Glutamatergic neuron (in vitro differentiated cells): Measurements from ENCODE around the gene C10orf53. TPM values are rescaled to one million over a fixed set of nuclear protein-coding genes. Genes with fewer than 3 reads are reported as not detected.
A peak's percentile ranks its signal among the peaks of the same experiment; 100 is the strongest.

ENCODE experiments used
- DNase-seq: peaks from one replicate; pipeline ENCODE4 v3.0.0; 2022
- H3K27ac Mint-ChIP-seq: one replicate; pipeline ENCODE4 v1.8.0; 2020; ENCODE audit warnings: mild to moderate bottlenecking, mixed read lengths, inconsistent platforms; ENCODE audit not compliant: unreplicated experiment
- H3K27me3 Mint-ChIP-seq: one replicate; pipeline ENCODE4 v1.8.0; 2020; ENCODE audit warnings: mild to moderate bottlenecking, moderate library complexity, mixed read lengths, inconsistent platforms; ENCODE audit not compliant: unreplicated experiment
- H3K36me3 Mint-ChIP-seq: one replicate; pipeline ENCODE4 v1.8.0; 2020; ENCODE audit warnings: mild to moderate bottlenecking, mixed read lengths, inconsistent platforms; ENCODE audit not compliant: unreplicated experiment
- H3K4me1 Mint-ChIP-seq: one replicate; pipeline ENCODE4 v1.8.0; 2020; ENCODE audit warnings: mild to moderate bottlenecking, low read depth, mixed read lengths, inconsistent platforms; ENCODE audit not compliant: unreplicated experiment
- H3K4me3 Mint-ChIP-seq: one replicate; pipeline ENCODE4 v1.8.0; 2020; ENCODE audit warnings: mild to moderate bottlenecking, mixed read lengths, inconsistent platforms; ENCODE audit not compliant: unreplicated experiment
- H3K9me3 Mint-ChIP-seq: one replicate; pipeline ENCODE4 v1.8.0; 2020; ENCODE audit warnings: mild to moderate bottlenecking, moderate library complexity, mixed read lengths, inconsistent platforms; ENCODE audit not compliant: unreplicated experiment
- total RNA-seq: library from RNA; stranded (reverse); fragmentation: NEBNext Ultra II Directional; extraction: Animal tissue kit (Norgen Biotek cat#: 25700); gene quantifications from one replicate; pipeline ENCODE4 v1.2.1, GENCODE V29; 2021; ENCODE audit not compliant: unreplicated experiment
- TF ChIP-seq, protein P1 (sequence below): fragments of 200-600 bp; sonication (generic); IDR thresholded peaks from one replicate; pipeline ENCODE4 v1.5.0; 2021; ENCODE audit not compliant: partially characterized antibody, unreplicated experiment

C10orf53 gene
- total RNA-seq, 1 donor from 2014 or later: 0.25 TPM

DNA sequence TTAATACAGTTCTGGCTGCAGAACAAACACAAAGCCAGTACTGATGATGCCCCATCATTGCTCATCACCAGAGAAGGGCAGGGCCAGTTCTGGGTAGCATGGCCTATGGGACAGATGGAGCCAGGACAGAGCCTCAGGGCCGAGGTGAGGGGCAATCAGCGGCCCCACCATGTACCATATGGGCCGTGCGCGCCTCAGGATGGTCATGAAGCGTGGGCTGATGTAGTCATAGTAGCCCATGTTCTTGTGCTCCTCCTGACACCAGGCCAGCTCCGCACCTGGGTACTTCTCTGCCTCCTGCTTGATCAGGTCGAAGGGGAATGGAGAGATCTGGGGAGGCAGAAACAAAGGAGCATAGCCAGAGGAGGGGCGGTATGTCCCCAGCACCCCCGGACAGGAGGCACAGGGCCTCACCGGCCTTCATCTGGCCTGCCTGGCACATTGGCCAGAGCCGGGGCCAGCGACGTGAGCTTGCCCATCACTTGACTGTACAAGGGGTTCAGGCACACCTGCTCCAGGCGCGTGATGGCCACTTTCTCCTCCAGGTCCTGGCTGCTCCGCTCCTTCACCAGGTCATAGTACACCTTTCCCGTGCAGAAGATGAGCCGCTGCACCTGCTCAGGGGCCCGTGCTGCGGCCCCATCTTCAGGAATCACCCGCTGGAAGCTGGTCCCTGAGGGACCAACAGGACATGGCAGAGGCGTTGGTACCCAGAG, 56.6 kb downstream of the C10orf53 start:
- TF ChIP-seq, protein P1, sequence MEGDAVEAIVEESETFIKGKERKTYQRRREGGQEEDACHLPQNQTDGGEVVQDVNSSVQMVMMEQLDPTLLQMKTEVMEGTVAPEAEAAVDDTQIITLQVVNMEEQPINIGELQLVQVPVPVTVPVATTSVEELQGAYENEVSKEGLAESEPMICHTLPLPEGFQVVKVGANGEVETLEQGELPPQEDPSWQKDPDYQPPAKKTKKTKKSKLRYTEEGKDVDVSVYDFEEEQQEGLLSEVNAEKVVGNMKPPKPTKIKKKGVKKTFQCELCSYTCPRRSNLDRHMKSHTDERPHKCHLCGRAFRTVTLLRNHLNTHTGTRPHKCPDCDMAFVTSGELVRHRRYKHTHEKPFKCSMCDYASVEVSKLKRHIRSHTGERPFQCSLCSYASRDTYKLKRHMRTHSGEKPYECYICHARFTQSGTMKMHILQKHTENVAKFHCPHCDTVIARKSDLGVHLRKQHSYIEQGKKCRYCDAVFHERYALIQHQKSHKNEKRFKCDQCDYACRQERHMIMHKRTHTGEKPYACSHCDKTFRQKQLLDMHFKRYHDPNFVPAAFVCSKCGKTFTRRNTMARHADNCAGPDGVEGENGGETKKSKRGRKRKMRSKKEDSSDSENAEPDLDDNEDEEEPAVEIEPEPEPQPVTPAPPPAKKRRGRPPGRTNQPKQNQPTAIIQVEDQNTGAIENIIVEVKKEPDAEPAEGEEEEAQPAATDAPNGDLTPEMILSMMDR: no peak
- peaks cover 4% of the 10 kb centered on the region for H3K9me3 Mint-ChIP-seq
- peaks cover 8% of the 10 kb centered on the region for H3K27me3 Mint-ChIP-seq
- DNase-seq: no peak
- no peaks in the 10 kb centered on the region for H3K36me3 Mint-ChIP-seq
- H3K4me1 Mint-ChIP-seq: peaks cover 15% of the 10 kb centered on the region
- no peak overlapping the region for H3K4me3 Mint-ChIP-seq
- H3K27ac Mint-ChIP-seq: no peak overlapping the region

- DNase-seq: no peak
- peaks cover 9% of the 10 kb centered on the region for H3K27me3 Mint-ChIP-seq
- H3K4me3 Mint-ChIP-seq: no peak overlapping the region
- TF ChIP-seq, protein P1: no peak
- peaks cover 3% of the 10 kb centered on the region for H3K36me3 Mint-ChIP-seq
- H3K27ac Mint-ChIP-seq: no peak overlapping the region
- H3K9me3 Mint-ChIP-seq: peaks cover 6% of the 10 kb centered on the region
- H3K4me1 Mint-ChIP-seq: peaks cover 15% of the 10 kb centered on the region
Measured at GRCh38 chr10:49736564-49737113, 57.2 kb downstream of the C10orf53 start.

DNA sequence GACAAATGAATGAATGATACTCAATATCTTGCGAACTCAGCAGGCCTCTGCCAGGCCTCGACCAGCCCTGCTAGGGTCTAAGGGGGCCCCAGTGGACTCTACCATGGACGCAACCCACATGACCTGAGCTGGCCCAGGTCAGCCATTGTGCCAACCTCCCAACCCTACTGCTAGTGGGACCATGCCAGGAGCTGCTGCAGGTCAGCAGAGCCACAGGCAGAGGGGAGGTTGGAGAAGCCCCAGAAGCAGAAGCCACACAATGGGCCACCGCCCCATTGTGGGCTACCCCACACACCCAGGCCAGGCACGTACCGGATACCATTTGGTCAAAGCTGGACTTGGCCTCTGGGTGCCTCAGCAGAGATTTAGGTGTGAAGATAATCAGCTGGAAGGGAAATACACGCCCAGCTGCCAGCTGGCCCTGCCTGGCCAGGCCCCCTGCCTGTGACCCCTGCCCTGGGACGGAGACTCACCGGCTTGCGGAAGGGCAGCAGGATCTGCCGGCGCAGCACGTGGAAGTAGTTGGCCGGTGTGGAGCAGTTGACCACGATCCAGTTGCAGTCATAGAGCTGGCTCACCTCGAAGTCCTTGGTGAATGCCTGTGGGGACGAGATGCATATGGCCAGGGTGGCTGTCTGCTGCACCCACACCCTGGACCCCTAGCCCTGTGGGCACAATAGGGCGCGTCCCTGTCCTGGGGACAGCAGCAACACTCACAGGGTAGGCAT, 58.2 kb downstream of the C10orf53 start:
- no peak for DNase-seq
- Mint-ChIP-seq H3K36me3 (peaks cover 7% of the 10 kb centered on the region), H3K4me1 (peaks cover 15% of the 10 kb centered on the region), H3K9me3 (peaks cover 10% of the 10 kb centered on the region), H3K27ac (no peak overlapping the region), H3K27me3 (peaks cover 16% of the 10 kb centered on the region), H3K4me3 (no peak overlapping the region)
- TF ChIP-seq, protein P1: no peak

DNA sequence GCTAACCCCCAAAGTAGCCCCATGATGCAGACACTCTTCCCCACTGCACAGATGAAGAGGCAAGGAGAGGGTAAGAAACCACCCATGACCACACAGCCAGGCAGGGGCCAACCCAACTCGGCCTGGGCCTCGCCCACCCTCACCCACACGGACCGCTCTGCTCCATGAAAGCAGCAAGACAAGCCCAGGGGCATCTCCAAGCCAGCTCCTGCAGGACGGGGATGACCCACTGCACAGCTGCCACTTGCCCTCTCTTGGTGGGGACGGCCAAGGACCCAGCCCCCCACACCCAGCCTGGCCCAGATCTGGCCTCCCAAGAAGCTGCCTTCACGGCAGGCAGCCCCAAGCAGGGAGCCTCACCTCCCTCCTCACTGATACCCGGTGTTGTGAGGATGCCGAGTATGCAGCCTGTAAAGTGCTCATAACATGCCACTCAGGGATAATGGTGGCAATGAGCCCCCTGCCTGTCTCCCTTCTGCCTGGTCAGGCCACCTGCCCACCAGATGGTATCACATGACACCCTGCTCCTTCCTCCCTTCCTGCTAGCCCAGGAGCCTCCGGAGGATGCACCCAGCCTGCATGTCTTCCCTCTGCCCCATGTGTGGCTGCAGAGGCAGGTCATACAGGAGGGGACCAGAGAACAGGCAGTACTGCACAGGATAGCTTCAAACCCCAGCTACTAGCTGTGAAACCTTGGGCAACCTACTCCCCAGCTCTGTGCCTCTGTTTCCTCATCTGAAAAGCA, 59.3 kb downstream of the C10orf53 start:
- TF ChIP-seq, protein P1: no peak
- Mint-ChIP-seq H3K4me1 (peaks cover 13% of the 10 kb centered on the region), H3K36me3 (peaks cover 7% of the 10 kb centered on the region), H3K27me3 (peaks cover 14% of the 10 kb centered on the region), H3K9me3 (peaks cover 10% of the 10 kb centered on the region), H3K27ac (peak overlapping the region; percentile 4), H3K4me3 (no peak overlapping the region)
- DNase-seq: no peak
